Measurements from ENCODE around the gene FRMD1. TPM values are rescaled to one million over a fixed set of nuclear protein-coding genes. Genes with fewer than 3 reads are reported as not detected.

The FRMD1 gene
- polyA plus RNA-seq, 1 experiment, result not detected

DNA sequence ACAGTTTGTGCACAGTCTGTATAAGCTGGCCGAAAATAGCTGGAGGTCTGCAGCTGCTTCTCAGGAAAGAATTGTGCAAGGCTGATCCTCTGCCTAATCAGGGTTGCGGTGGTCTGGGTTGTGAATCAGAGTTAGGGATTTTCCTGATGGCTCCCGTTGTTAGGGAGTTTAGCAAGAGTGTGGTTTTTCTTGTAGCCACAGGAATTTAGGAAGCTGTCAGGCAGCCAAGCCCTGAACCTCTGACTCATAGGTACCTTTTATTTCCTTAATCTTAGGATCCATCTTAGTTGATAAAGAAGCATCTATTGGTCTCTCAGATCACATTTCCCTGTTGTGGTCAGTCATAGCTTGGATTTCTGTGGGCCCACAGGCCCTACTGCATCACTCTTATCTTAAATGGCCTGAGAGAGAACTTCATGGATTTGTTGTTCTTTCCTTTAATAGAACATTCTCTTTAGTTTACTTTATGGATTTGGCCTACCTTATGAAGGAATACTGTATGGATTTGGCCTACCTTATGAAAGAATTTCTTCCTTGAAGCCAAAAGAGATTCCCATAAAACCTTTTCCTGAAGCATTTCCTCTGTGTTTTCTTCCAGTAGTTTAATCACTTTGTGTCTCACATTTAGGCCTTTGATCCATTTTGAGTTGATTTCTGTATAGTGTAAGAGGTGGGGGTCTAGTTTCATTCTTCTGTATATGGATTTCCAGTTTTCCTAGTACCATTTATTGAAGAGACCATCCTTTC, 71.2 kb downstream of the FRMD1 start:
- Histone ChIP-seq H3K27ac (ENCODE audit: low read depth, low read length) (peak overlapping the region; percentile 22), H3K9me3 (ENCODE audit: control insufficient read depth, insufficient read depth, low read length) (peaks cover 17% of the 10 kb centered on the region), H3K27me3 (ENCODE audit: control insufficient read depth, insufficient read depth, low read length) (peaks cover 17% of the 10 kb centered on the region), H3K4me3 (ENCODE audit: low read depth, low read length) (no peak overlapping the region)
- TF ChIP-seq, protein P1, sequence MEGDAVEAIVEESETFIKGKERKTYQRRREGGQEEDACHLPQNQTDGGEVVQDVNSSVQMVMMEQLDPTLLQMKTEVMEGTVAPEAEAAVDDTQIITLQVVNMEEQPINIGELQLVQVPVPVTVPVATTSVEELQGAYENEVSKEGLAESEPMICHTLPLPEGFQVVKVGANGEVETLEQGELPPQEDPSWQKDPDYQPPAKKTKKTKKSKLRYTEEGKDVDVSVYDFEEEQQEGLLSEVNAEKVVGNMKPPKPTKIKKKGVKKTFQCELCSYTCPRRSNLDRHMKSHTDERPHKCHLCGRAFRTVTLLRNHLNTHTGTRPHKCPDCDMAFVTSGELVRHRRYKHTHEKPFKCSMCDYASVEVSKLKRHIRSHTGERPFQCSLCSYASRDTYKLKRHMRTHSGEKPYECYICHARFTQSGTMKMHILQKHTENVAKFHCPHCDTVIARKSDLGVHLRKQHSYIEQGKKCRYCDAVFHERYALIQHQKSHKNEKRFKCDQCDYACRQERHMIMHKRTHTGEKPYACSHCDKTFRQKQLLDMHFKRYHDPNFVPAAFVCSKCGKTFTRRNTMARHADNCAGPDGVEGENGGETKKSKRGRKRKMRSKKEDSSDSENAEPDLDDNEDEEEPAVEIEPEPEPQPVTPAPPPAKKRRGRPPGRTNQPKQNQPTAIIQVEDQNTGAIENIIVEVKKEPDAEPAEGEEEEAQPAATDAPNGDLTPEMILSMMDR (IDR thresholded peaks at IDR 0.05; ENCODE audit: low read depth, low read length), result no peak
- ChIA-PET POLR2A (interaction anchor here (1.0 to 1.6 kb wide), 3 partner anchors 24 to 126 kb away, joined by 4 to 8 read pairs (median 6); no protein-coding TSS in a partner anchor), CTCF (interaction anchor here (1.6 kb wide), 1 partner anchor 25 kb away, joined by 7 read pairs; no protein-coding TSS in a partner anchor)
- DNase-seq (ENCODE audit: low read depth, low spot score), result peak; percentile 97

DNA sequence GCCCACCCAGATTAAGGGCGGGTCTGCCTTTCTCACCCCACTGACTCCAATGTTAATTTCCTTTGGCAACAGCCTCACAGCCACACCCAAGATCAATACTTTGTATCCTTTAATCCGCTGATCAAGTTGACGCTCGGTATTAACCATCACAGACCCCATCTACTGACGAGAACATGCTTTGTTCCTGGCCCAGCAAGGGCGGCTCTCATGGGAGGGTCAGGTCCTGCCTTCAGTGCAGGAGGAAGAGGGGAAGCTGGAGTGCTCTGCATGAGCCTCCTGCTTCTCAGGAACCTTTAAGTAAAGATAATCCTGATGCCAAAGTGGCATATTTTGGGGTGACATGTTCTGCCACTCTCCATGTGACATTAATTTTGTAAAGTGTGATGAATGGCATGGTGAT, 73.2 kb downstream of the FRMD1 start:
- DNase-seq (ENCODE audit: low read depth, low spot score), result no peak
- H3K9me3 ChIP-seq (ENCODE audit: control insufficient read depth, insufficient read depth, low read length), result peaks cover 13% of the 10 kb centered on the region; the same call in 1 of the 2 replicates
- no peak overlapping the region for H3K4me3 ChIP-seq (ENCODE audit: low read depth, low read length)
- ChIA-PET CTCF (no interaction called here), POLR2A (no interaction called here)
- H3K27me3 ChIP-seq (ENCODE audit: control insufficient read depth, insufficient read depth, low read length), result peaks cover 17% of the 10 kb centered on the region
- no peak overlapping the region for H3K27ac ChIP-seq (ENCODE audit: low read depth, low read length)
- TF ChIP-seq, protein P1 (IDR thresholded peaks at IDR 0.05; ENCODE audit: low read depth, low read length), result no peak

DNA sequence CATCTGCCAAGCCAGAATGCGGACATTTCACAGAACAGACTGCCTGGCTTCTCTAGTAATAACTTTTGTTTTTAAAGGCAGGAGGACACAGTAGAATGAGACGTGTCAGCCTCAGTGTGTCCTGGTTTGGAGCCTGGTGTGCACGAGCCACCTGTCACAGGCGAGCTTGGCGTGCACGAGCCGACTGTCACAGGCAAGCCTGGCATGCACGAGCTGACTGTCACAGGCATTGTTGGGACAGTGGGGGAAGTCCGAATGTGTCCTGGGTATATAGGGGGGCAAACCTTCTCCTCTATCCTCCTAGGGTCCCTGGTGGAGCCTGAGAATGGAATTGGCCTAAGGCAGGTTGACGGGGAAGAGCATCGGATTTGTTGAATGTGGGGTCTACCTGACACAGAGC, 74.1 kb downstream of the FRMD1 start:
- H3K4me3 ChIP-seq (ENCODE audit: low read depth, low read length), result no peak overlapping the region
- ChIA-PET POLR2A (no interaction called here), CTCF (no interaction called here)
- TF ChIP-seq, protein P1 (IDR thresholded peaks at IDR 0.05; ENCODE audit: low read depth, low read length), result no peak
- no peak for DNase-seq (ENCODE audit: low read depth, low spot score)
- peaks cover 13% of the 10 kb centered on the region; the same call in 1 of the 2 replicates for H3K9me3 ChIP-seq (ENCODE audit: control insufficient read depth, insufficient read depth, low read length)
- H3K27me3 ChIP-seq (ENCODE audit: control insufficient read depth, insufficient read depth, low read length), result peaks cover 17% of the 10 kb centered on the region
- no peak overlapping the region for H3K27ac ChIP-seq (ENCODE audit: low read depth, low read length)

DNA sequence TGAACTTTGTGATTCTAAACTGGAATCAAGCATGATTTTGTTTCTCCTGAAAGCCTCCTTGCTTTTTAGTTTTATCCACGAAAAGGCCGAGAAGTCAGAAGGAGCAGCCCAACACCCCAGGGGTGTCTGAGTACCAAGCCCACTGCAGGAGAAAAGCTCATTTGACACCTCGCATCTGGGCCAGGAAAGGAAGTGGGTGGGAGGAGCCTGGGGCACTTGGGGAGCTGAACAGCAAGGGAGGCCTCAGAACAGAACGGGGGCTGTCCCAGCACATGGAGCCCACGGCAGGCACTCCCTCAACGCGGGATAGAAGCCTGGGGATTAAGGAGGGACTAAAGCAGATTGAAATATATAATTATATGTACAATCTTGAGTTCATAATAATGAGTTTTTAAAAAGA, 75.0 kb downstream of the FRMD1 start:
- H3K27ac ChIP-seq (ENCODE audit: low read depth, low read length), result no peak overlapping the region
- no peak for DNase-seq (ENCODE audit: low read depth, low spot score)
- ChIA-PET CTCF (no interaction called here), POLR2A (no interaction called here)
- H3K4me3 ChIP-seq (ENCODE audit: low read depth, low read length), result no peak overlapping the region
- H3K27me3 ChIP-seq (ENCODE audit: control insufficient read depth, insufficient read depth, low read length), result peaks cover 17% of the 10 kb centered on the region
- TF ChIP-seq, protein P1 (IDR thresholded peaks at IDR 0.05; ENCODE audit: low read depth, low read length), result no peak
- peaks cover 13% of the 10 kb centered on the region; the same call in 1 of the 2 replicates for H3K9me3 ChIP-seq (ENCODE audit: control insufficient read depth, insufficient read depth, low read length)

Other genes starting within 250 kb of the FRMD1 start
- gene KIF25, start 81.5 kb downstream of the FRMD1 start, polyA plus RNA-seq (2011; rRNA removed), result not detected in 2 replicates
- not detected in 2 replicates for gene DACT2, start 240.6 kb upstream of the FRMD1 start, polyA plus RNA-seq (2011; rRNA removed)

Data from AG04450 (cell line).